Endothelial cell of umbilical vein (primary cell): ENCODE results near the gene C1orf198. TPM values are rescaled to one million over a fixed set of nuclear protein-coding genes. Genes with fewer than 3 reads are reported as not detected.

Experiments
- BruUV-seq: library from RNA; stranded (reverse); fragments of 400-500 nt; replicated peaks from 2 replicates; lab custom pipeline; 2021; lab: Mats Ljungman, UMichigan
- CTCF ChIA-PET: fragments of 300-600, 350-600 bp; sonication (Branson Sonifier 250); formaldehyde crosslinking; loops from one replicate; lab custom pipeline; 2021; ENCODE audit warnings: antibody characterized with exemption, inconsistent platforms; lab: Charles Lee
- POLR2A ChIA-PET: fragments of 300-600, 350-600 bp; sonication (Branson Sonifier 250); formaldehyde crosslinking; loops from one replicate; lab custom pipeline; 2021; ENCODE audit warnings: antibody characterized with exemption, inconsistent platforms; lab: Charles Lee
- DNase-seq: peaks from one replicate; pipeline ENCODE4 v3.0.0-alpha.2; 2011; ENCODE audit warnings: low read depth, low spot score
- FAIRE-seq: peaks from 2 replicates; lab custom pipeline; 2011; peaks lifted over from hg19 to GRCh38; lab: Jason Lieb, UNC
- H2AFZ ChIP-seq: 2 replicates; pipeline ENCODE4 v1.6.0; 2012; ENCODE audit warnings: low read depth, low read length, control low read depth, inconsistent platforms
- H3K27ac ChIP-seq: 2 replicates; pipeline ENCODE4 v1.5.1; 2011; ENCODE audit warnings: low read depth, mild to moderate bottlenecking, control low read depth, low read length, moderate library complexity; ENCODE audit not compliant: insufficient read depth
- H3K27me3 ChIP-seq, 2 experiments: 2 replicates each; pipeline versions ENCODE4 v1.6.0 to v1.6.1; 2011; ENCODE audit warnings: low read length in 2 of 2, mixed read lengths in 1 of 2; ENCODE audit not compliant: control insufficient read depth in 2 of 2, insufficient read depth in 2 of 2
- H3K36me3 ChIP-seq, 2 experiments: 2 replicates in 1 of 2; 3 replicates in 1 of 2; pipeline ENCODE4 v1.5.1; 2011; ENCODE audit warnings: low read length in 2 of 2, mild to moderate bottlenecking in 1 of 2, moderate library complexity in 1 of 2; ENCODE audit not compliant: control insufficient read depth in 2 of 2, insufficient read depth in 2 of 2; ENCODE audit errors: extremely low read depth in 1 of 2
- H3K4me1 ChIP-seq: 3 replicates; pipeline ENCODE4 v1.5.1; 2011; ENCODE audit warnings: mild to moderate bottlenecking, low read length; ENCODE audit not compliant: control insufficient read depth, insufficient read depth; ENCODE audit errors: extremely low read depth
- H3K4me2 ChIP-seq: 2 replicates; pipeline ENCODE4 v1.6.1; 2011; ENCODE audit warnings: low read length, control low read depth, mixed read lengths; ENCODE audit not compliant: insufficient read depth
- H3K4me3 ChIP-seq, 3 experiments: fragments of 200-600 bp in 1 of 3; sonication (generic), shearing (Covaris generic) in 1 of 3; replicated peaks in 1 of 3; 2 replicates each; pipeline ENCODE4 v1.5.1; 2011 to 2016; ENCODE audit warnings: control low read depth in 3 of 3, low read length in 3 of 3, mild to moderate bottlenecking in 2 of 3, inconsistent platforms in 1 of 3, low read depth in 1 of 3, moderate library complexity in 1 of 3; ENCODE audit not compliant: insufficient read depth in 1 of 3
- H3K79me2 ChIP-seq: 2 replicates; pipeline ENCODE4 v1.6.0; 2012; ENCODE audit warnings: low read length, inconsistent platforms; ENCODE audit not compliant: control insufficient read depth, insufficient read depth
- H3K9ac ChIP-seq: replicated peaks from 2 replicates; pipeline ENCODE3; 2011; ENCODE audit warnings: low read length, control low read depth; ENCODE audit not compliant: insufficient read depth; ENCODE audit errors: extremely low read depth
- H3K9me1 ChIP-seq: replicated peaks from 3 replicates; pipeline ENCODE4 v1.6.0; 2011; ENCODE audit warnings: mild to moderate bottlenecking, low read length; ENCODE audit not compliant: control insufficient read depth, insufficient read depth; ENCODE audit errors: extremely low read depth
- H3K9me3 ChIP-seq: replicated peaks from 2 replicates; pipeline ENCODE4 v1.5.1; 2012; ENCODE audit warnings: low read length, inconsistent platforms; ENCODE audit not compliant: control insufficient read depth, insufficient read depth
- H4K20me1 ChIP-seq: replicated peaks from 2 replicates; pipeline ENCODE3; 2011; ENCODE audit warnings: mild to moderate bottlenecking, low read length; ENCODE audit not compliant: control insufficient read depth, insufficient read depth; ENCODE audit errors: extremely low read depth
- CTCF ChIP-seq, 2 donors: IDR thresholded peaks; 1 replicate in 1 of 2; 2 replicates in 1 of 2; pipeline ENCODE4 v1.5.1; 2011; ENCODE audit warnings: low read length in 2 of 2, mild to moderate bottlenecking in 2 of 2, moderate library complexity in 2 of 2, control low read depth in 1 of 2, inconsistent platforms in 1 of 2, low read depth in 1 of 2; ENCODE audit not compliant: insufficient read depth in 1 of 2; ENCODE audit errors: extremely low read depth in 1 of 2
- EZH2 ChIP-seq: IDR thresholded peaks from 2 replicates; pipeline ENCODE4 v1.6.1; 2012; ENCODE audit warnings: borderline replicate concordance, low read depth, mild to moderate bottlenecking, moderate library complexity, low read length, inconsistent platforms; ENCODE audit not compliant: severe bottlenecking
- FOS ChIP-seq: IDR thresholded peaks from 2 replicates; pipeline ENCODE4 v1.6.1; 2011; ENCODE audit warnings: mild to moderate bottlenecking, low read length, moderate library complexity, borderline replicate concordance; ENCODE audit not compliant: insufficient read depth
- GATA2 ChIP-seq: IDR thresholded peaks from 2 replicates; pipeline ENCODE4 v1.7.0; 2011; ENCODE audit warnings: low read depth, mild to moderate bottlenecking, moderate library complexity, mixed read lengths, low read length; ENCODE audit not compliant: insufficient read length, insufficient read depth
- JUN ChIP-seq: IDR thresholded peaks from 2 replicates; pipeline ENCODE4 v1.6.1; 2011; ENCODE audit warnings: borderline replicate concordance, low read depth; ENCODE audit not compliant: insufficient read length, insufficient read depth
- MAX ChIP-seq: IDR thresholded peaks from 2 replicates; pipeline ENCODE4 v1.6.1; 2011; ENCODE audit not compliant: insufficient read depth, insufficient read length
- MYC ChIP-seq: IDR thresholded peaks from one replicate; pipeline ENCODE4 v1.6.1; 2011; ENCODE audit warnings: mild to moderate bottlenecking, low read depth, low read length
- POLR2A ChIP-seq: IDR thresholded peaks from 2 replicates; pipeline ENCODE4 v1.6.1; 2012; ENCODE audit warnings: low read depth, mild to moderate bottlenecking, control low read depth, low read length
- POLR2AphosphoS5 ChIP-seq: IDR thresholded peaks from 2 replicates; pipeline ENCODE4 v1.6.1; 2012; ENCODE audit warnings: low read depth, mild to moderate bottlenecking, control low read depth, low read length, moderate library complexity; ENCODE audit not compliant: insufficient read depth
- dilution Hi-C: fragments of 300-500 bp; cut with MboI; formaldehyde crosslinking; loops from one replicate; pipeline ENCODE4 v1.15.0; 2019; ENCODE audit warnings: low sequenced_read_pairs; ENCODE audit not compliant: extremely low pct_ligation_motif_present
- intact Hi-C: fragments of 100-400 bp; cut with micrococcal nuclease; formaldehyde crosslinking; loops from one replicate; pipeline ENCODE4 v1.10.0; 2022
- polyA plus RNA-seq, 4 experiments: library from polyadenylated mRNA; depleted of rRNA in 3 of 4; stranded (reverse) in 3 of 4; unstranded in 1 of 4; fragments of >200 nt; gene quantifications; 2 replicates each; pipeline versions ENCODE4 v1.2.1 to v1.2.3, GENCODE V29; 2011 to 2012; ENCODE audit warnings: missing spikeins in 1 of 4
- total RNA-seq: library from RNA; stranded (reverse); gene quantifications from 2 replicates; pipeline ENCODE4 v1.2.3, GENCODE V29; 2021

C1orf198 gene
- total and polyA plus RNA-seq, 2 donors (not counting 3 experiments of a cell fraction or from before 2014, with no cell fraction given), result 21.2 to 29.2 TPM

- Histone ChIP-seq H3K4me3 (no peak overlapping the region), H4K20me1 (no peaks in the 10 kb centered on the region), H3K4me1 (no peaks in the 10 kb centered on the region), H3K4me2 (no peak overlapping the region), H3K9ac (no peak overlapping the region), H3K36me3 (peaks cover 0 to 3% of the 10 kb centered on the region in 2 experiments), H3K9me3 (no peaks in the 10 kb centered on the region), H2AFZ (no peak overlapping the region), H3K79me2 (no peaks in the 10 kb centered on the region), H3K9me1 (no peaks in the 10 kb centered on the region), H3K27me3 (peaks cover 0 to 2% of the 10 kb centered on the region in 2 experiments), H3K27ac (no peak overlapping the region)
- CTCF ChIA-PET, result interaction anchor here (1.3 kb wide), 1 partner anchor 193 kb away, joined by 3 read pairs; no protein-coding TSS in a partner anchor
- no peak for FAIRE-seq
- POLR2A ChIA-PET, result no interaction called here
- intact Hi-C loops (no loop called here), dilution Hi-C loops (no loop called here)
- TF ChIP-seq POLR2AphosphoS5 (no peak), JUN (no peak), GATA2 (no peak), EZH2 (no peak), FOS (no peak), CTCF (IDR thresholded peaks at IDR 0.05; ENCODE audit: extremely low read depth in 1 of 2, insufficient read depth in 1 of 2, low read depth in 1 of 2, low read length in 2 of 2) (no peak), MAX (no peak), MYC (no peak), POLR2A (no peak)
- DNase-seq, result no peak
- BruUV-seq, result no TSS peak
Observed at GRCh38 chr1:230899841-230900251, 31.5 kb upstream of the C1orf198 start.
